HG02840 (cell line): ENCODE measurements around the gene THAP2.

ENCODE experiments used
- ATAC-seq: cut with Tn5 transposase; IDR thresholded peaks from one replicate; pipeline ENCODE4 v1.9.1; 2021; ENCODE audit warnings: mild to moderate bottlenecking, moderate library complexity, moderate number of reproducible peaks; ENCODE audit not compliant: unreplicated experiment, low FRiP score

Gene THAP2

DNA sequence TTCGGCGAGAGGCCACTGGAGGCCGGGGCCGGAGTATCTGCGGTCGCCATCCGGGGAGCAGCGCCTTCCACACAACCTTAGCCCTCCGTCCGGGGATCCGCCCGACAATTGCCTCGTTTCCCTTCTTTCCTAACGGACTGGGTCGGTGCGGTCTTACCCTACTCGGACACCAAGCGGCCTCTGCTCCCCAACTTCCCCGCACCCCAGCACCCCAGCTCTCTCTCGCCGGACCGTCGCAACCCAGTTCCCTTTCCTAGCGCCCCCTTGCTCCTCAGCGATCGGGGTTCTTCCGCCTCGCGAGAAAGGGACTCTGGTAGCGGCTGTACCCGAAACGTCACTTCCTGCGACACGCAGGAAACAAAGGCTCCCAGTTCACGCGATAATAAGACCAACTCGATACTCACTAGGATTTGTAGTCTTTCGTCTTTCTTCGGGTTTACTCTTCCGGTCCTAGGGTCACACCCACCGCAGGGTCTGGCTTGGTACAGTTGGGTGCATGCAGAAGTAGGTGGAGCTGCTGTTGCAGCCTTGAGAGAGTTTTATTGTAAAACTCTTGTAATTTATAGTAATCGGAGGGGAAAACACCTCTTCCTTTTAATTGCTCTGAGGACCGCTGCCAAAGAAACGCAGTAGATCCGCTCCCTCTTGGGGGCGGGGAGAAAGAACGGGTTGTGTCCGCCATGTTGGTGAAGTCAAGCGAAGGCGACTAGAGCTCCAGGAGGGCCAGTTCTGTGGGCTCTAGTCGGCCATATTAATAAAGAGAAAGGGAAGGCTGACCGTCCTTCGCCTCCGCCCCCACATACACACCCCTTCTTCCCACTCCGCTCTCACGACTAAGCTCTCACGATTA, at the start of gene THAP2, which contains the start of gene ZFC3H1:
TSS of gene THAP2 (plus strand) at position 741 of the 850 bp plus-strand sequence. CDS start 209 bp downstream, outside the sequence.
TSS of gene ZFC3H1 (minus strand) at position 288 of the 850 bp plus-strand sequence. CDS start at position 50, 238 bp downstream.
- peak; percentile 95 for ATAC-seq

DNA sequence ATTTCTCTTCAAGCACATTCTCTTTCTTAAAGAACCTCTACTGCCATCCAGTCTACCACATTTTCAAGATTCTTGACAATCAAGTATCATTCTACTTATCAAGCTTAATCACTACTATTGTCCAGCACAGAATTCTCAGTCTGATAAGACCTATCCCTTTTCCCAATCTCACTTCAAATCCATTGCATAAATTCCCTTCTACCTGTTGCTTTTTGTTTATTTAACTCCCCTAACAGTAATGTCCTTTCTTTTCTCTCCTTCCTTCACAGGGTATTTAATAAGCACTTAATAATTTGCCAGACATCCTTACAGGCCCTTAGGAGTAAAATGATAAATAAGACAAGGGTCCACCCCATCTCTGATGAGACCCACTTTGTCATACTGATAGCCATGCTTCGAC, 42.2 kb upstream of the THAP2 start:
- no peak for ATAC-seq

DNA sequence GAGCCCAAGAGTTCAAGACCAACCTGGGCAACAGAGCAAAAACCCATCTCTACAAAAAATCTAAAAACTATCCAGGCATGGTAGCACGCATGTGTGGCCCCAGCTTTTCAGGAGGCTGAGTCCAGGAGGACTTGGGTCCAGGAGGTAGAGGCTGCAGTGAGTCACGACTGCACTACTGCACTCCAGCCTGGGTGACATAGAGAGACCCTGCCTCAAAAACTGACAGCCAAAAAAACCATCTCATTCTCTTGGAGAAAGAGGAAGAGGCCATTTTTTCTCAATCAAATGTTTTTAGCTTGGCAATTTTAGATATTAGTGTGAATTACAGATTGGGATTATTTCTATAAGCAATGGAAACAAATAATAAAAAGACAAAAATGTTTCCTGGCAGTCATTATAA, 38.6 kb upstream of the THAP2 start:
- no peak for ATAC-seq

DNA sequence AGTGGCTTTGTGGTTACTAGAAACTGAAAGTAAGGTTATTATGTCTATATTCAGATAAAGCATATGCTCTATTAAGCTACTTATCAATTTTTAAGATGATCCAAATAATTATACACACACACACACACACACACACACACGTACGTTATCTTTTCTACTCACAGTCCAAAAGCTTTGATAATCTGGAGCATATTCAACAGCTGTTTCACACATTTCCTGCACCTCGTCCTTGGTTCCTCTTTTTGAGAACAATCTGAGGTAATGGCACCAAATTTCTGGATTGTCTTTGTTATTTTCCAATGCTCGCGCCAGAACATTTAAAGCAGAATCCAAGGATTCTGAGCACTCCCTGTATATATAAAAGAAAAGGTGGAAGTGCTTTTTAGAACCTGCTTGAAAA, 38.0 kb upstream of the THAP2 start:
- ATAC-seq, result no peak

GRCh38 chr12:71626768-71627167, 37.3 kb upstream of the THAP2 start:
- no peak for ATAC-seq

DNA sequence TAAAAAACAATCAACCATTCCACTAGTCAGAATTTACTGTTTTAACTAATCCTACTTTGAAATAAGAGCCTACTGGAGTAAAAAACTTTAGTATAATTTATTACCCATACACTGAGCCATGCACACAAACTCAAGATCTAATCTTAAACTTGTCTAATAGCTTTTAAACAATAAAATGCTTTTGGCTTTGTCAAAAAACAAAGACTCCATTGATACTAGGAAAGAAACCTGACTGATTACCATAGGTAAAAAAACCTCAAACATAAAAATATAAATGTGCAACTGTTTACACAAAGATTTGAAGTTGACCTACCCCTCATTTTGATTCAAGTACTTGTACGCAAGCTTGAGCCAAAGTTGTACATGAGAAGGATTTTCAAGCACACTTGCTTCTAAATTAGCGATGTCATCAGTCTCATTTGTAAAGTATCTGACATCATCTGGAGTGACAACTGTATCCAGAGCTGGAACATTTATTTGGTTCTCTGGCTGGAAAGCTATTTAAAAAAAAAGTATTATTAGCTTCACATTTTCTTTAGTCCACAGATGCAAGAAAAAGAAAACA, 36.6 kb upstream of the THAP2 start:
- ATAC-seq, result no peak

DNA sequence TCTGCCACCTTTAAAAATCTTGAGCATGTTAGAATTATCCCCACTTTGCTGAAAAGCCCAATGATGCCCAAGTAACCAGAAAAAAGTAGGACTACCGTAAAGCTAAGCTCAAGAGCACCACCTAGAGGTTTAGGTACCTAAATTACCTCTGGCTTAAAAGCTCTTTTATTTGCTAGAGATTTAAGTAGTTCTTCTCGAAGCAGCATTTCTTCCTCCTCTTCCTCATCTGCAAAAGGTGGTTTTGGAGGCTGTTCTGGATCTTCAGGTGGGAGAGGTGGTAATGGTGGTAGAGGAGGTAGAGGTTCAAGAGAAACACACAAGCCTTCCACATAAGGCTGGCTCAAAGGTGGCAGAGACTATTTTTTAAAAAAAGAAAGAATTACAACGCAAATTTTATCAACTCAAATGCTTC, 27.4 kb upstream of the THAP2 start:
- no peak for ATAC-seq

DNA sequence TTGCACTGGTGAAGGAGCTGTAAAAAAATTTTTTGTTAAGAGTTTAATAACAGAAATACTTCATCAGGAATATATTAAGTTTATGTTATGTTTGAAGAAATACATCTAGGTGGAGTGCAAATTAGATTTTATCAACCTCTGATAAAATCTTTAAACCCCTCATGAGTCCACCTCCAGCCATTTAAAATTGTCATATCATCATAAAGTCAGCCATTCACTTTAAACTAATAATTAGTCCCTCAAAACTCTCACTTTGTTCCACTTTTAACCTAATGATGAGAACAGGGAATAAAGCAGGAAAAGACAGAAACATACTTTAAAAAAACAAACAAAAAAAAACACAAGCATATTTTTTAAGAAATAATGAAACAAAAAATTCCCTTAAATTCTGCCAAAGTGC, 25.6 kb upstream of the THAP2 start:
- no peak for ATAC-seq

GRCh38 chr12:71639341-71639760, 24.8 kb upstream of the THAP2 start:
- no peak for ATAC-seq

GRCh38 chr12:71640316-71640715, 23.8 kb upstream of the THAP2 start:
- no peak for ATAC-seq

DNA sequence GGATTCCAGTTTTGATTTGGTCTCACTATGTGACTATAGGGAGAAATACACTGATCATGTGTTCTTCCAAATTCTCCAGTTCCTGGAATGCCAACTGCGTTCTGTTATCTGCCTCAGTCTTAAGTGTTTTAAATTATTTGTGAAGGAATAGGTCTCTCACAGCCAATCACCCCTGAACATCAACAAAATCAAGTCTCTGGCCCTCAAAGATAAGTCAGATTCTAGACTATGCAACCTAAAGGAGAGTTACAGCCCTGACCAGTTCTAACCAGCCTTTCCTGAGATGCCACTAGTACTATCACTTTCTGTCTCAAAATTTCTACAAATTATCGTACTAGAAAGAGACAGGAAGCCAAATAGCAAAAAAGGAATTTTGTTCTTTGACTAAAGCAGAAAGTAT, 22.7 kb upstream of the THAP2 start:
- no peak for ATAC-seq

GRCh38 chr12:71642264-71642663, 21.8 kb upstream of the THAP2 start:
- no peak for ATAC-seq

DNA sequence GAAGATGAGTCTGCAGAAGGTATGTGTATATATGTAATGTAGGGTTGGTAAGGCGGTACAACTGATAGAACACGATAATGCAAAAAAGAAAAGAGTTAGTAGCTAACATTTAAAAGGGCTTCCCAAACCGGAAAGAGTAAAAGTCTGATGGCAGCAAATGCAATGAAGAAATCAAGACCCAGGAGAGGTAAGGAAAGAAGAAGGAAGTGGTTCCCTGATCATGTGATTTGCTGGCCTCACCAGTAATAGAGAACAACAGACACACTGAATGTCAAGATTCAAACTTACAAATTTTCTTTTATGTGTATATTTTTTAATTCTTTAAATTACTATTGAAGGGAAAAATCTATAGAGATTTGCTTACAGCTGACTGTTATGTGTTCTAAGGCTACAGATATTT, 18.8 kb upstream of the THAP2 start:
- no peak for ATAC-seq

GRCh38 chr12:71646512-71646911, 17.6 kb upstream of the THAP2 start:
- ATAC-seq, result no peak

DNA sequence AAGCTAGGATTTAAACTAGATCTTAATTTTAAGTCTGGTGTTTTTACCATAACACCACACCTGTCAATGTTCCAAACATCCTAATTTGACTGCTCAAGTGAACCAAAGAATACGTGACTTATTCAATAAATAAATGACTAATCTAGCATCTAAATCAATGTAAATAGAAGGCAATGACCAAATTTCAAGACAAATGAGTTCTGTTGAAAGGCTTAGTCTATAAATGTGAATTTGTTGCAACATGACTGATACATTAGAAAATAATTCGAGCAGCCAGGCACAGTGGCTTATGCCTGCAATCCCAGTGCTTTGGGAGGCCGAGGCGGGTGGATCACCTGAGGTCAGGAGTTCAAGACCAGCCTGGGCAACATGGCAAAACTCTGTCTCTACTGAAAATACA, 15.6 kb upstream of the THAP2 start:
- ATAC-seq, result no peak

DNA sequence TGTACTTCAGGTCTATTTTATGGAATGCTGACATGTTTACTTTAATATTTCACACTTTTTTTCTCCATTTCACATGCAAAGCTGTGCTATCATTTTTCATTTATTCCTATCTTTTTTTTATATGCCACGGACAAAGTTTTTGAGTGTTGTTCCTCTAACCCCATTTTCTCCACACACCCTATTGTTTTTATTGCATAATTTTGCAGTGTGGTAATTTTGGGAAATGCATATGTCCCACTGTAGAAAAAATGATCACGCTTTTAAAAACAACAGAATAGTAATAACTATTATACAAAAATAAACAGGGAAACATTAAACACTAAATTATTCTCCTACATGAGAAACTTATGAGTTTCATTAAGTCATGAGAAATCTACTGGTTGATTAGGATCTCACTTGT, 14.7 kb upstream of the THAP2 start:
- ATAC-seq, result no peak

- no peak for ATAC-seq
Observed at GRCh38 chr12:71652656-71653055, 11.4 kb upstream of the THAP2 start.

DNA sequence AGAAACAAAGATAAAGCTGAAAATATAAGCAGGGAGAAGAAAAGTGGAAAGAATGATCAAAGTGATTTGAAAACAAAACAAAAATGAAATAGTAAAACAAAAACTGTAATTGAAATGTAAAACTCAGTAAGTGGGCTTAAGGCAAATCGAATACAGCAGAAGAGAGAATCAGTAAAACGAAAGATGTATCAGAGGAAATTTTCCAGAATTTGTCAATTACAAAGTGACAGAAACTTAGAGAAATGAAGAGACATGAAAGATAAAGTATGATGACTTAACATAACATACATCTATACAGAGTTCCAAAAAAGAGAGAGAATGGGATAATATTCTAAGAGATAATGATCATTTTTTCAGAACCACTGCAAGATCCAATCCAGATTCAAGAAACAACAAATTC, 11.0 kb upstream of the THAP2 start:
- no peak for ATAC-seq

DNA sequence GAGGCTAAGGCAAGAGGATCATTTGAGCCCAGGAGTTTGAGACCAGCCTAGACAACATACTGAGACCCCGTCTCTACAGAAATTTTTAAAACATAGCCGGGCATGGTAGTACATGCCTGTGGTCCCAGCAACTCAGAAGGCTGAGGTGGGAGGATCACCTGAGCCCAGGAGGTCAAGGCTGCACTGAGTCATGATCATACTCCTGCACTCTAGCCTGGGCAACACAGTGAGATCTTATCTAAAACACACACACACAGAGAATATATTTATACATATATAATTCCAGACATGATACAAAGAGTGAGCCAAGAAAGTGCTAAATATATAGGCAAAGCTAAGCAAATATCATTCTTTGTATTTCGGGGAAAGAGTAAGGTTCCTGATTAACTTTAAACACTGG, 9.9 kb upstream of the THAP2 start:
- no peak for ATAC-seq

DNA sequence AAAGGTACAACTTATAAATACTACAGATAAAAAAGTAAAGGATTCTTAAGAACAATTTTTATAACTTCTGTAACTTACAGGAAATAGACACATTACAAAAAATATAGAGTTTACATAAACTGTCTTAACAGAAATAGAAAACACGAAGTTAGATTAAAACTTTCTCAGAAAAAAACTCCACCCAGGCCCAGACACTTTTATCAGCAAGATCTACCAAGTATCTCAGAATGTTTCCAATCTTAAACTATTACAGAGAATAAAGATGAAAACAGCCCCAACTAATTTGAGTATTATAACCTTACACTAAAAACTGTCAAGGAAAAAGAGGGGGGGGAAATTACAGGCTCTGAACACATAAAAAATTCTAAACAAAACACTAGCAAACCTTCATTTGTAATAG, 8.6 kb upstream of the THAP2 start:
- no peak for ATAC-seq

- no peak for ATAC-seq
Observed at GRCh38 chr12:71655907-71656306, 8.2 kb upstream of the THAP2 start.

DNA sequence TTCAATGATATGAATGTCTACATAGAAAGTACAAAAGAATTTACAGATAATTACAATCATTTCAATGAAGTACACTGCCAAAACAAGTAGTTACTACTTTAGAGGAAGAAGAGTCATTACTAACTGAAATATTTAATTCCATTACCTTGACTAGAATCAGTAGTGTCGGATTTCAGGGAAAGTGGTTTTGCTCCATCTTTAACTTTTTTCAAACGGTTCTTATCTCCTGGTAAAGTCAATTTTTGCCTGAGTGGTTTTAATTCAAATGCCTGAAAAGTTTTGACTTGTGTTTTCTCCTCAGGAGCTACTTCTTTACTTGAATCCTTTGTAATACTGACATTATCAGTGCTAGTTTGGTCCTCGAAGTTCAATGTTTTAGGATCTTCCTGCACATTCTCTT, 7.4 kb upstream of the THAP2 start:
- no peak for ATAC-seq
